Keratinocyte (primary cell): ENCODE results near the gene ILKAP. TPM values are rescaled to one million over a fixed set of nuclear protein-coding genes. Genes with fewer than 3 reads are reported as not detected.

Source experiments
- DNase-seq: peaks from one replicate; pipeline ENCODE4 v3.0.0-alpha.2; 2011; ENCODE audit warnings: low read depth, missing footprints, low spot score
- FAIRE-seq: peaks from 2 replicates; lab custom pipeline; 2011; peaks lifted over from hg19 to GRCh38; lab: Jason Lieb, UNC
- H2AFZ ChIP-seq: 2 replicates; pipeline ENCODE4 v1.6.0; 2012; ENCODE audit warnings: low read length, control low read depth, inconsistent platforms; ENCODE audit not compliant: control insufficient read depth
- H3K27ac ChIP-seq: 2 replicates; pipeline ENCODE4 v1.5.1; 2011; ENCODE audit warnings: low read length; ENCODE audit not compliant: control insufficient read depth, insufficient read depth
- H3K27me3 ChIP-seq: 3 replicates; pipeline ENCODE4 v1.6.0; 2011; ENCODE audit warnings: low read length; ENCODE audit not compliant: control insufficient read depth, insufficient read depth; ENCODE audit errors: extremely low read depth
- H3K36me3 ChIP-seq, 2 experiments: 2 replicates in 1 of 2; 3 replicates in 1 of 2; pipeline ENCODE4 v1.5.1; 2011; ENCODE audit warnings: low read length in 2 of 2, mild to moderate bottlenecking in 1 of 2; ENCODE audit not compliant: control insufficient read depth in 2 of 2, insufficient read depth in 2 of 2; ENCODE audit errors: extremely low read depth in 1 of 2
- H3K4me1 ChIP-seq: 3 replicates; pipeline ENCODE4 v1.5.1; 2011; ENCODE audit warnings: low read length; ENCODE audit not compliant: control insufficient read depth, insufficient read depth; ENCODE audit errors: extremely low read depth
- H3K4me2 ChIP-seq: 3 replicates; pipeline ENCODE4 v1.6.0; 2011; ENCODE audit warnings: low read depth, low read length; ENCODE audit not compliant: control insufficient read depth, insufficient read depth; ENCODE audit errors: extremely low read depth
- H3K4me3 ChIP-seq, 3 experiments: fragments of 200-600 bp in 1 of 3; sonication (generic) in 1 of 3; 2 replicates in 2 of 3; 3 replicates in 1 of 3; pipeline ENCODE4 v1.5.1; 2011 to 2016; ENCODE audit warnings: low read length in 3 of 3, mild to moderate bottlenecking in 3 of 3, control low read depth in 2 of 3, inconsistent platforms in 1 of 3, low read depth in 1 of 3, mixed read lengths in 1 of 3, mixed run types in 1 of 3, moderate library complexity in 1 of 3; ENCODE audit not compliant: control insufficient read depth in 2 of 3, insufficient read depth in 2 of 3; ENCODE audit errors: extremely low read depth in 1 of 3
- H3K79me2 ChIP-seq: 2 replicates; pipeline ENCODE4 v1.6.0; 2012; ENCODE audit warnings: low read length; ENCODE audit not compliant: control insufficient read depth, insufficient read depth
- H3K9ac ChIP-seq: 3 replicates; pipeline ENCODE4 v1.6.0; 2011; ENCODE audit warnings: low read length; ENCODE audit not compliant: control insufficient read depth, insufficient read depth; ENCODE audit errors: extremely low read depth
- H3K9me1 ChIP-seq: 3 replicates; pipeline ENCODE4 v1.6.0; 2011; ENCODE audit warnings: low read length; ENCODE audit not compliant: control insufficient read depth, insufficient read depth; ENCODE audit errors: extremely low read depth
- H3K9me3 ChIP-seq: 2 replicates; pipeline ENCODE4 v1.5.1; 2012; ENCODE audit warnings: low read depth, low read length; ENCODE audit not compliant: control insufficient read depth
- H4K20me1 ChIP-seq: 3 replicates; pipeline ENCODE4 v1.6.0; 2011; ENCODE audit warnings: low read length; ENCODE audit not compliant: control insufficient read depth, insufficient read depth; ENCODE audit errors: extremely low read depth
- EZH2 ChIP-seq: IDR thresholded peaks from one replicate; pipeline ENCODE4 v1.6.1; 2012; ENCODE audit warnings: inconsistent platforms, mild to moderate bottlenecking, low read length, moderate library complexity
- dilution Hi-C: fragments of 300-500 bp; cut with MboI; formaldehyde crosslinking; loops from one replicate; pipeline ENCODE4 v1.7.0; 2020; ENCODE audit warnings: low sequenced_read_pairs; ENCODE audit not compliant: extremely low pct_ligation_motif_present
- polyA plus RNA-seq, 5 experiments: library from polyadenylated mRNA; depleted of rRNA in 3 of 5; stranded (reverse) in 3 of 5; stranded (forward) in 1 of 5; unstranded in 1 of 5; fragments of >200 nt; gene quantifications; 1 replicate in 1 of 5; 2 replicates in 3 of 5; 3 replicates in 1 of 5; pipeline versions ENCODE4 v1.2.1 to v1.2.3, GENCODE V29; 2011 to 2012; ENCODE audit warnings: missing spikeins in 2 of 5, low read depth in 1 of 5, low replicate concordance in 1 of 5
- TF ChIP-seq, protein P1 (sequence below), 3 experiments: IDR thresholded peaks in 1 of 3; conservative IDR thresholded peaks in 1 of 3; optimal IDR thresholded peaks in 1 of 3; 2 replicates in 2 of 3; 3 replicates in 1 of 3; pipeline versions ENCODE3 to v1.5.1; 2011; ENCODE audit warnings: low read length in 3 of 3, mild to moderate bottlenecking in 3 of 3, moderate library complexity in 2 of 3, control low read depth in 1 of 3, inconsistent platforms in 1 of 3; ENCODE audit not compliant: insufficient read depth in 2 of 3; ENCODE audit errors: extremely low read depth in 1 of 3

Gene ILKAP
- polyA plus RNA-seq, 1 donor (not counting 4 experiments of a cell fraction or from before 2014, with no cell fraction given): 39.1 TPM

DNA sequence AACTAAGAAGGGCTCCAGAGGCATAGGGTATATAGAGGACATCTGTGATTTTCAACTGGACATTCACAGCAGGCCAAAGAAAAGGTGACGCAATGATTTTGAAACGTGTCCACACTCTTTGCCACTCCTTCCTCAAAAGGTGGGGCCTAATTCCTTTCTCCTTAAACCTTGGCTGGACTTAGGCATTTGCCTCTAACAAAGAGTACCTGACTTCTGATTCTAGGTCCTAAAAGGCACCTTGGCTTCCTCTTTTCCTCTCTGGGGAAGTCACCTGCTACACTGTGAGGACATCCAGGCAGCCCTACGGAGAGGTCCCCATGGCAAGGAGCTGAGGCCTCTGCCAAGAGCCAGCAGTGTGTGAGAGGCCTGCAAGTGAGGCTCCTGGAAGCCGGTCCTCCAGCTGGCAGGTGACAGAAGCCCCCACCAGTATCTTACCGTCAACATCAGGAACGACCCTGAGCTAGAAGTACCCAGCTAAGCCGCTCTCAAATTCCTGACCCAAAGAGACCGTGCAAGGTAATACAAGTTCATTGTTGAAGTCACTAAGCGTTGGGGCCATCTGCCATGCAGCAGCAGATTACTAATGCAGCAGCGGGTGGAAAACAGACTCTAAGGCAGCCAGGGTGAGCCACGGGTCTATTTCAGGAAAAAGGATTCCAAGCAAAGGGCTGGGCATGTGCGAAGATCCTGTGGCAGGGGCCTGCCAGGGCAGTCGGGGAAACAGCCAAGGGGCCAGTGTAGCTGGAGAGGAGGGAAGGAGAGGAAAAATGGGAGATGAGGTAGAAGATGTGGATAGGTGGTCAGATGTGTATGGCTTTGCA lies 43.7 kb upstream of the ILKAP start:
- Histone ChIP-seq H3K27ac (no peak overlapping the region), H3K4me3 (no peak overlapping the region), H3K79me2 (no peaks in the 10 kb centered on the region), H3K4me1 (no peaks in the 10 kb centered on the region), H2AFZ (no peak overlapping the region), H3K4me2 (no peak overlapping the region), H3K9ac (no peak overlapping the region), H3K27me3 (no peaks in the 10 kb centered on the region), H3K9me1 (no peaks in the 10 kb centered on the region), H4K20me1 (no peaks in the 10 kb centered on the region), H3K9me3 (no peaks in the 10 kb centered on the region), H3K36me3 (peaks cover 4 to 8% of the 10 kb centered on the region in 2 experiments)
- FAIRE-seq (no peak), DNase-seq (no peak)
- dilution Hi-C loops: no loop called here
- TF ChIP-seq, protein P1, sequence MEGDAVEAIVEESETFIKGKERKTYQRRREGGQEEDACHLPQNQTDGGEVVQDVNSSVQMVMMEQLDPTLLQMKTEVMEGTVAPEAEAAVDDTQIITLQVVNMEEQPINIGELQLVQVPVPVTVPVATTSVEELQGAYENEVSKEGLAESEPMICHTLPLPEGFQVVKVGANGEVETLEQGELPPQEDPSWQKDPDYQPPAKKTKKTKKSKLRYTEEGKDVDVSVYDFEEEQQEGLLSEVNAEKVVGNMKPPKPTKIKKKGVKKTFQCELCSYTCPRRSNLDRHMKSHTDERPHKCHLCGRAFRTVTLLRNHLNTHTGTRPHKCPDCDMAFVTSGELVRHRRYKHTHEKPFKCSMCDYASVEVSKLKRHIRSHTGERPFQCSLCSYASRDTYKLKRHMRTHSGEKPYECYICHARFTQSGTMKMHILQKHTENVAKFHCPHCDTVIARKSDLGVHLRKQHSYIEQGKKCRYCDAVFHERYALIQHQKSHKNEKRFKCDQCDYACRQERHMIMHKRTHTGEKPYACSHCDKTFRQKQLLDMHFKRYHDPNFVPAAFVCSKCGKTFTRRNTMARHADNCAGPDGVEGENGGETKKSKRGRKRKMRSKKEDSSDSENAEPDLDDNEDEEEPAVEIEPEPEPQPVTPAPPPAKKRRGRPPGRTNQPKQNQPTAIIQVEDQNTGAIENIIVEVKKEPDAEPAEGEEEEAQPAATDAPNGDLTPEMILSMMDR (optimal IDR thresholded peaks at IDR 0.05 in 1 of 3, IDR thresholded peaks at IDR 0.05 in 1 of 3, conservative IDR thresholded peaks at IDR 0.05 in 1 of 3; ENCODE audit: extremely low read depth in 1 of 3, insufficient read depth in 2 of 3, low read length in 3 of 3): no peak
- TF ChIP-seq EZH2: no peak

GRCh38 chr2:238244151-238244550 lies 40.7 kb upstream of the ILKAP start:
- Histone ChIP-seq H3K79me2 (no peaks in the 10 kb centered on the region), H3K9me3 (no peaks in the 10 kb centered on the region), H3K4me3 (no peak overlapping the region), H4K20me1 (no peaks in the 10 kb centered on the region), H2AFZ (no peak overlapping the region), H3K4me1 (no peaks in the 10 kb centered on the region), H3K36me3 (peaks cover 4 to 7% of the 10 kb centered on the region in 2 experiments), H3K27me3 (peaks cover 13% of the 10 kb centered on the region), H3K4me2 (no peak overlapping the region), H3K27ac (no peak overlapping the region), H3K9me1 (no peaks in the 10 kb centered on the region), H3K9ac (no peak overlapping the region)
- dilution Hi-C loops: no loop called here
- FAIRE-seq (no peak), DNase-seq (no peak)
- TF ChIP-seq EZH2: no peak
- TF ChIP-seq, protein P1 (optimal IDR thresholded peaks at IDR 0.05 in 1 of 3, IDR thresholded peaks at IDR 0.05 in 1 of 3, conservative IDR thresholded peaks at IDR 0.05 in 1 of 3; ENCODE audit: extremely low read depth in 1 of 3, insufficient read depth in 2 of 3, low read length in 3 of 3): no peak
